ENCODE data around the gene KCNJ6.

The KCNJ6 gene

DNA sequence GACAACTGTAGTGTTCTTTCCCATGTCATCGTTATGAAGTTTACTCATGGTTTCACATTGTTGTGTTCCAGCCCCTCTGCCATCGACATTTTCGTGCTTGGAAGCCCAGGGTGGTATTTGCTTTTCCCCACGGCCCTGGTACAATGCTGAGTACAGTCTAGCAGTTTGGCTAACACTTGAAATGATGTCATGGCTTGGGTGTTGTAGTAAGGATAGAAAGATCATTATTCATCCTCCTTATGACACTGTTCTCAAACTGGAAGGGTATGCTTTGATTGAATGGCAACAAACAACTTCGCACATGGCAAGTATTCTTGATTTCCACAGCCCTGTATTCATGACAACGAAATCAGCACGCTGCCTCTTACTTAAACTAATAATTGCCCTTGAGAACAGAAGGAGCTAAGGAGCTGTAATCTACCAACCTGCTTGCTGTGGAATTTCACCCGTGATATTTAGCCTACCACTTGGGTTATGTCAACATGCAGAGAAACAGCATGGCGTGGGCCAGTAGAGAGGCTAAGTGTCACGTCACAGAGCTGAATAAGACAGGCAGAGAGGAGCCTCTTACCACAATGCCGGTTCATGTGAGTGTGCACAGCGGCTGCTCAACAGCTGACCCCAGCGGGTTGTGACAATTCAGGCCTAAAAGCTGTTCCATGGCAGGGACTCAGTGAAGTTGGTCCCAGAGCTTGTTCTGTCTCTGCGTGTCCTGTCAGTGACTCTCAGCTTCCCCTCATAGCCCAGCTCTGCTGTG, 73.9 kb downstream of the KCNJ6 start:
- 95% methylated on average over 14 of the region's 14 CpGs for WGBS (ENCODE audit: insufficient coverage)

DNA sequence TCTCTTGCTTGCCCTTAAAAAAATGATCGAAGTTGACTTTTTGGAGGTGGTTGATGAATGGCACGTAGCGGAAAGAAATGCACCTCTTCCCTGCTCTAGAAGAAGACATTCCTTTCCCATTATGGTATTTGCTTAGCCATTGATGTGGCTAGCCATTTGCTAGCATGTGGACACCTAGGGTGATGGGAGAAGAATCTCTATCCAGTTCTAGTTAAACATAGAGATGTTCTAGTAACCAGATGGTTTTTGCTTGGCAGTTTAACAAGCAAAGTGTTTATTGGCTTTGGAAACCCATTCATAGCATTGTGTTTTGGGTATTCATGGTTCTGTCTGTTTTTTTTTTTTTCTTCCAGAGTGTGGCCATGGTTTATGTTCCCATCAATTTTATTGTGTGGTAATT, 78.9 kb downstream of the KCNJ6 start:
- DNase-seq: no peak
- WGBS (ENCODE audit: insufficient coverage): 100% methylated on average over 2 of the region's 3 CpGs
- Histone ChIP-seq H3K27ac (ENCODE audit: insufficient read depth in 1 of 2, low read depth in 1 of 2, low read length in 2 of 2, poor library complexity in 1 of 2, severe bottlenecking in 2 of 2) (no peak overlapping the region), H3K9me3 (ENCODE audit: control extremely low read depth in 1 of 5, control insufficient read depth in 4 of 5, insufficient read depth in 2 of 5, low read depth in 1 of 5, low read length in 4 of 5) (peaks cover 0 to 3% (median 0%) of the 10 kb centered on the region in 5 experiments), H3K27me3 (replicated peaks in 2 of 5; ENCODE audit: control insufficient read depth in 4 of 5, insufficient read depth in 5 of 5, low read length in 4 of 5) (no peaks in the 10 kb centered on the region), H3K4me3 (ENCODE audit: control insufficient read depth in 1 of 7, extremely low read depth in 1 of 7, insufficient read depth in 4 of 7, low read depth in 2 of 7, low read length in 6 of 7) (no peak overlapping the region), H3K36me3 (ENCODE audit: control insufficient read depth in 4 of 4, insufficient read depth in 4 of 4, low read length in 3 of 4) (no peaks in the 10 kb centered on the region), H3K4me1 (ENCODE audit: control extremely low read depth in 1 of 4, control insufficient read depth in 4 of 4, insufficient read depth in 4 of 4, low read length in 3 of 4) (no peaks in the 10 kb centered on the region)
- POLR2A ChIA-PET: no interaction called here
- CTCF ChIA-PET: no interaction called here

More for the DNA sequence above, 73.9 kb downstream of the KCNJ6 start:
- Histone ChIP-seq H3K9me3 (ENCODE audit: control extremely low read depth in 1 of 5, control insufficient read depth in 4 of 5, insufficient read depth in 2 of 5, low read depth in 1 of 5, low read length in 4 of 5) (peaks cover 0 to 5% (median 0%) of the 10 kb centered on the region in 5 experiments), H3K4me3 (ENCODE audit: control insufficient read depth in 1 of 7, extremely low read depth in 1 of 7, insufficient read depth in 4 of 7, low read depth in 2 of 7, low read length in 6 of 7) (no peak overlapping the region), H3K27ac (ENCODE audit: insufficient read depth in 1 of 2, low read depth in 1 of 2, low read length in 2 of 2, poor library complexity in 1 of 2, severe bottlenecking in 2 of 2) (no peak overlapping the region), H3K27me3 (replicated peaks in 2 of 5; ENCODE audit: control insufficient read depth in 4 of 5, insufficient read depth in 5 of 5, low read length in 4 of 5) (peaks cover 0 to 5% (median 0%) of the 10 kb centered on the region in 5 experiments), H3K36me3 (ENCODE audit: control insufficient read depth in 4 of 4, insufficient read depth in 4 of 4, low read length in 3 of 4) (no peaks in the 10 kb centered on the region), H3K4me1 (ENCODE audit: control extremely low read depth in 1 of 4, control insufficient read depth in 4 of 4, insufficient read depth in 4 of 4, low read length in 3 of 4) (no peaks in the 10 kb centered on the region)
- POLR2A ChIA-PET: no interaction called here
- CTCF ChIA-PET: interaction anchor here (0.9 kb wide), 1 partner anchor 83 kb away, joined by 3 read pairs; no protein-coding TSS in a partner anchor
- DNase-seq: no peak

DNA sequence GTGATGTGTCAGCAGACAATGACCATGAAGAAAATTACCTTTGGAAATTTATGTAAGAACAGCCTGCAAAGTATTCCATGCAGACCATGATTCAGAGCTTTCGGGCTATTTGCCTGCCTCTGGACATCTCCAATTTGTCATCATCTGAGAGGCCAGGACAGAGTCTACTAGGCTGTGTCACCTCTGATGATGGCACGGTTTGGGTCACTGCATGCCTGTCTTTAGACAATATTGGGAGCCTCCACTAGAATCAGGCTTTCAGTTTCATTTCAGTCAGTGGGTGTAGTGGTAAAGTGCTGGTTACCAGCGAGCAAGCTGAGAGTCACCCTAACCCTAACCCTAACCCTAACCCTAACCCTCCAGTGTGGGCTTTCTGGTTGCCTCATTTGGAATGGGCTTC, 80.8 kb downstream of the KCNJ6 start:
- POLR2A ChIA-PET: no interaction called here
- H3K27ac ChIP-seq (ENCODE audit: insufficient read depth in 1 of 2, low read depth in 1 of 2, low read length in 2 of 2, poor library complexity in 1 of 2, severe bottlenecking in 2 of 2): no peak overlapping the region
- DNase-seq: no peak
- 93% methylated on average over 2 of the region's 3 CpGs for WGBS (ENCODE audit: insufficient coverage)
- no peaks in the 10 kb centered on the region for H3K27me3 ChIP-seq (replicated peaks in 2 of 5; ENCODE audit: control insufficient read depth in 4 of 5, insufficient read depth in 5 of 5, low read length in 4 of 5)
- H3K9me3 ChIP-seq (ENCODE audit: control extremely low read depth in 1 of 5, control insufficient read depth in 4 of 5, insufficient read depth in 2 of 5, low read depth in 1 of 5, low read length in 4 of 5): peaks cover 0 to 2% (median 0%) of the 10 kb centered on the region in 5 experiments
- no peaks in the 10 kb centered on the region for H3K36me3 ChIP-seq (ENCODE audit: control insufficient read depth in 4 of 4, insufficient read depth in 4 of 4, low read length in 3 of 4)
- H3K4me1 ChIP-seq (ENCODE audit: control extremely low read depth in 1 of 4, control insufficient read depth in 4 of 4, insufficient read depth in 4 of 4, low read length in 3 of 4): no peaks in the 10 kb centered on the region
- H3K4me3 ChIP-seq (ENCODE audit: control insufficient read depth in 1 of 7, extremely low read depth in 1 of 7, insufficient read depth in 4 of 7, low read depth in 2 of 7, low read length in 6 of 7): no peak overlapping the region
- CTCF ChIA-PET: interaction anchor here (1.5 kb wide), 1 partner anchor 34 kb away, joined by 4 read pairs; no protein-coding TSS in a partner anchor

DNA sequence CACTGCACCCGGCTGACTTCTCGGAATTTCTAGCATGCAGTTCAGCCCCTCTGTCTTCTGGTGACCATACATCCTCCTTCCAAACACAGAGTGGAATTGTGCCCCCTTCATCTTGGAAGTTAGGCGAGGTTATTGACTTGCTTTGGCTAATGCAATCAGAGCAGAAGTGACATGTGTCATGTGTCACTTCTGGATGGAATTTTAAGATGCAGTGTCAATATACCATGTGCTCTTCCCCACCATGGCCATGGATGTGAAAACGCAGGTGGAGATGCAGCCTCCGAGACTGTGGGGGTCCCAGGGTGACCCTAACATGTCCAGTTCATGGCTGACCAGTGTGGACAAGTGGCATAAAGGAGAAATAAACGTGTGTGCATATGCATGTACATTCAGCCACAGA, 83.0 kb downstream of the KCNJ6 start:
- Histone ChIP-seq H3K36me3 (ENCODE audit: control insufficient read depth in 4 of 4, insufficient read depth in 4 of 4, low read length in 3 of 4) (no peaks in the 10 kb centered on the region), H3K4me1 (ENCODE audit: control extremely low read depth in 1 of 4, control insufficient read depth in 4 of 4, insufficient read depth in 4 of 4, low read length in 3 of 4) (peaks cover 0 to 18% (median 13%) of the 10 kb centered on the region in 4 experiments), H3K27ac (ENCODE audit: insufficient read depth in 1 of 2, low read depth in 1 of 2, low read length in 2 of 2, poor library complexity in 1 of 2, severe bottlenecking in 2 of 2) (no peak overlapping the region), H3K27me3 (replicated peaks in 2 of 5; ENCODE audit: control insufficient read depth in 4 of 5, insufficient read depth in 5 of 5, low read length in 4 of 5) (no peaks in the 10 kb centered on the region), H3K9me3 (ENCODE audit: control extremely low read depth in 1 of 5, control insufficient read depth in 4 of 5, insufficient read depth in 2 of 5, low read depth in 1 of 5, low read length in 4 of 5) (no peaks in the 10 kb centered on the region), H3K4me3 (ENCODE audit: control insufficient read depth in 1 of 7, extremely low read depth in 1 of 7, insufficient read depth in 4 of 7, low read depth in 2 of 7, low read length in 6 of 7) (no peak overlapping the region)
- DNase-seq: no peak
- WGBS (ENCODE audit: insufficient coverage): 98% methylated on average over 4 of the region's 6 CpGs
- CTCF ChIA-PET: no interaction called here
- POLR2A ChIA-PET: no interaction called here

DNA sequence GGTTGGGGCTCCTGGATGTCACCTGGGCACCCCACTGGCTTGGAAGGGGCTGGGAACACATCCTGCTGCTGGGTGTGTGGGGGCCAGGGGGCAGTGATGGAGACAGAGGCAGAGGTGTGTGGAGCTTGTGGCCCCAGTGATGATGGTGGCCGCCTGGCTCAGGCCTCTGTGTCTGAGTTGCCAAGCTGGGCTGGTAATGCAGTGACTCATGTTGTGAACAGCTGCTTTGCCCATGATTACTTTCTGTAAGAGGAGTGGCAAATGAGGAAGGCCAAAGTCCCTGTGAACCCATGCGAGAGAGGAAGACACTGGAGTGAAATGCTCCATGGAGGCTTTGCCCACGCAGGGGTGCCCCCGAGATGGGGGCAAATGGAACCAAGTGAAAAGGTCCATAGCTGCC, 86.8 kb downstream of the KCNJ6 start:
- peak overlapping the region in 1 of 2 experiments; percentile 27 for H3K27ac ChIP-seq (ENCODE audit: insufficient read depth in 1 of 2, low read depth in 1 of 2, low read length in 2 of 2, poor library complexity in 1 of 2, severe bottlenecking in 2 of 2)
- ChIA-PET POLR2A (interaction anchor here (0.6 kb wide), 1 partner anchor 838 kb away, joined by 4 read pairs; no protein-coding TSS in a partner anchor), CTCF (interaction anchor here (1.3 kb wide), 1 partner anchor 29 kb away, joined by 3 read pairs; no protein-coding TSS in a partner anchor)
- peaks cover 0 to 19% (median 14%) of the 10 kb centered on the region in 4 experiments for H3K4me1 ChIP-seq (ENCODE audit: control extremely low read depth in 1 of 4, control insufficient read depth in 4 of 4, insufficient read depth in 4 of 4, low read length in 3 of 4)
- peaks cover 0 to 3% (median 0%) of the 10 kb centered on the region in 5 experiments for H3K9me3 ChIP-seq (ENCODE audit: control extremely low read depth in 1 of 5, control insufficient read depth in 4 of 5, insufficient read depth in 2 of 5, low read depth in 1 of 5, low read length in 4 of 5)
- no peaks in the 10 kb centered on the region for H3K27me3 ChIP-seq (replicated peaks in 2 of 5; ENCODE audit: control insufficient read depth in 4 of 5, insufficient read depth in 5 of 5, low read length in 4 of 5)
- H3K36me3 ChIP-seq (ENCODE audit: control insufficient read depth in 4 of 4, insufficient read depth in 4 of 4, low read length in 3 of 4): no peaks in the 10 kb centered on the region
- 88% methylated on average over 4 of the region's 4 CpGs for whole genome bisulfite sequencing (ENCODE audit: insufficient coverage)
- no peak overlapping the region for H3K4me3 ChIP-seq (ENCODE audit: control insufficient read depth in 1 of 7, extremely low read depth in 1 of 7, insufficient read depth in 4 of 7, low read depth in 2 of 7, low read length in 6 of 7)
- peak; percentile 13 to 80 (median 75) for DNase-seq

DNA sequence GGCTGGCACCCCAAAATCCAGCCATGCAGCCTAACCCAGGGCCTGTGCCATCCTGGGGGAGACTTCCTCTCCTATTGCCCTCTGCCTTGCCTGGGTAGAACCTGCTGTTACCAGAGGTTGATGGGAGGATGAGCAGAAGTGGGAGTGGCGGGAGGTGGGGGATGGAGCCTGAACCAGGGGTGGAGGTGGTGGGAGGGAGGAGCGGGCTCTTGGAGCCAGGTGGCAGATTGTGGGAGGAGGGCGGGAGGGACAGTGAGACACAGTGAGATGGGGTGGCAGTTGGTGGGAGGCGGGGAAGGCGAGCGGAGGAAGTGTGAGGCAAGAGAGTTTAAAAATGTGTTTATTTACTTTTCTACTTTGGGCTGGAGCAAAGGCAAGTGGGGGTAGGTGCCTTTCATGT, 87.3 kb downstream of the KCNJ6 start:
- ChIA-PET POLR2A (no interaction called here), CTCF (interaction anchor here (1.3 kb wide), 1 partner anchor 29 kb away, joined by 3 read pairs; no protein-coding TSS in a partner anchor)
- DNase-seq: peak in 2 of 3 donors; percentile 57
- peak overlapping the region in 1 of 2 experiments; percentile 27 for H3K27ac ChIP-seq (ENCODE audit: insufficient read depth in 1 of 2, low read depth in 1 of 2, low read length in 2 of 2, poor library complexity in 1 of 2, severe bottlenecking in 2 of 2)
- peaks cover 0 to 19% (median 14%) of the 10 kb centered on the region in 4 experiments for H3K4me1 ChIP-seq (ENCODE audit: control extremely low read depth in 1 of 4, control insufficient read depth in 4 of 4, insufficient read depth in 4 of 4, low read length in 3 of 4)
- H3K36me3 ChIP-seq (ENCODE audit: control insufficient read depth in 4 of 4, insufficient read depth in 4 of 4, low read length in 3 of 4): no peaks in the 10 kb centered on the region
- 41% methylated on average over 4 of the region's 6 CpGs for WGBS (ENCODE audit: insufficient coverage)
- no peak overlapping the region for H3K4me3 ChIP-seq (ENCODE audit: control insufficient read depth in 1 of 7, extremely low read depth in 1 of 7, insufficient read depth in 4 of 7, low read depth in 2 of 7, low read length in 6 of 7)
- no peaks in the 10 kb centered on the region for H3K27me3 ChIP-seq (replicated peaks in 2 of 5; ENCODE audit: control insufficient read depth in 4 of 5, insufficient read depth in 5 of 5, low read length in 4 of 5)
- H3K9me3 ChIP-seq (ENCODE audit: control extremely low read depth in 1 of 5, control insufficient read depth in 4 of 5, insufficient read depth in 2 of 5, low read depth in 1 of 5, low read length in 4 of 5): peaks cover 0 to 6% (median 0%) of the 10 kb centered on the region in 5 experiments

DNA sequence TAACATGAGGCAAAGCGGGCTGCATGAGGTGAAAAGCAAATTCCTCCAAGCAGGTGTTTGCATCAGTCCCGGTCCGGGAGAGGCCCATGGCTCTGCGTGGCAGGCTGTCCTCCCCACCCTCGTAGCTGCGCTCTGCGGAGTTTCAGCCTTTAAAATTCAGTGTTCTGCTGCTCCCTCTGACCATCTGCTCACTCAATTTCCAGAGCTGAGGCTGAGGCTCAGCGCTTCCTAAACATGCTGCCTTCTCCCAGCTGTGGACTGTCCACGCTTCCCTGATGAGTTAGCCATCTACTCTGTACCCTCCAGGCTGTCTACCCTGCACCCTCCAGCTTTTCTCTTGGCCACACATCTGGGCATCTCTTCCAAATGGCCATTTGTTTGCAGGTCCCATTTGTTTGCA, 87.7 kb downstream of the KCNJ6 start:
- peaks cover 0 to 6% (median 0%) of the 10 kb centered on the region in 5 experiments for H3K9me3 ChIP-seq (ENCODE audit: control extremely low read depth in 1 of 5, control insufficient read depth in 4 of 5, insufficient read depth in 2 of 5, low read depth in 1 of 5, low read length in 4 of 5)
- H3K4me3 ChIP-seq (ENCODE audit: control insufficient read depth in 1 of 7, extremely low read depth in 1 of 7, insufficient read depth in 4 of 7, low read depth in 2 of 7, low read length in 6 of 7): no peak overlapping the region
- no peak for DNase-seq
- H3K27me3 ChIP-seq (replicated peaks in 2 of 5; ENCODE audit: control insufficient read depth in 4 of 5, insufficient read depth in 5 of 5, low read length in 4 of 5): no peaks in the 10 kb centered on the region
- H3K27ac ChIP-seq (ENCODE audit: insufficient read depth in 1 of 2, low read depth in 1 of 2, low read length in 2 of 2, poor library complexity in 1 of 2, severe bottlenecking in 2 of 2): no peak overlapping the region
- 96% methylated on average over 9 of the region's 9 CpGs for WGBS (ENCODE audit: insufficient coverage)
- ChIA-PET CTCF (interaction anchor here (1.3 kb wide), 1 partner anchor 30 kb away, joined by 3 read pairs; no protein-coding TSS in a partner anchor), POLR2A (no interaction called here)
- no peaks in the 10 kb centered on the region for H3K36me3 ChIP-seq (ENCODE audit: control insufficient read depth in 4 of 4, insufficient read depth in 4 of 4, low read length in 3 of 4)
- peaks cover 0 to 19% (median 14%) of the 10 kb centered on the region in 4 experiments for H3K4me1 ChIP-seq (ENCODE audit: control extremely low read depth in 1 of 4, control insufficient read depth in 4 of 4, insufficient read depth in 4 of 4, low read length in 3 of 4)

Measured in common myeloid progenitor, CD34-positive (primary cell).